GM19099 (cell line): ENCODE measurements around the gene IFITM2.

Experiments used
- POLR2A ChIP-seq: IDR thresholded peaks from 3 replicates; pipeline ENCODE4 v1.6.1; 2011; ENCODE audit warnings: low read depth; ENCODE audit not compliant: insufficient read length; ENCODE audit errors: extremely low read depth

The IFITM2 gene

GRCh38 chr11:296171-297050 lies 11.2 kb upstream of the IFITM2 start:
- TF ChIP-seq POLR2A = no peak

GRCh38 chr11:297051-297585 lies 10.5 kb upstream of the IFITM2 start:
- TF ChIP-seq POLR2A = no peak

- no peak for TF ChIP-seq POLR2A
Observed at GRCh38 chr11:297586-298405, 9.8 kb upstream of the IFITM2 start.

- no peak for TF ChIP-seq POLR2A
Observed at GRCh38 chr11:298406-299065, 9.1 kb upstream of the IFITM2 start.

- TF ChIP-seq POLR2A = no peak
Observed at GRCh38 chr11:299081-299891, 8.3 kb upstream of the IFITM2 start, which contains the start of gene IFITM5. Gene IFITM5, minus strand, starts transcription at chr11:299526. Its CDS starts 36 bp downstream, at chr11:299490.

GRCh38 chr11:299951-300735 lies 7.5 kb upstream of the IFITM2 start:
- no peak for TF ChIP-seq POLR2A

GRCh38 chr11:303363-303762 lies 4.3 kb upstream of the IFITM2 start:
- no peak for TF ChIP-seq POLR2A

- no peak for TF ChIP-seq POLR2A
Observed at GRCh38 chr11:304061-304506, 3.5 kb upstream of the IFITM2 start.

- TF ChIP-seq POLR2A = no peak
Observed at GRCh38 chr11:304915-305843, 2.4 kb upstream of the IFITM2 start.

GRCh38 chr11:305844-306211 lies 1.8 kb upstream of the IFITM2 start:
- TF ChIP-seq POLR2A = no peak

- no peak for TF ChIP-seq POLR2A
Observed at GRCh38 chr11:306645-307371, 808 bp upstream of the IFITM2 start.
